ENCODE results near the gene CARMIL1.

CARMIL1 gene

DNA sequence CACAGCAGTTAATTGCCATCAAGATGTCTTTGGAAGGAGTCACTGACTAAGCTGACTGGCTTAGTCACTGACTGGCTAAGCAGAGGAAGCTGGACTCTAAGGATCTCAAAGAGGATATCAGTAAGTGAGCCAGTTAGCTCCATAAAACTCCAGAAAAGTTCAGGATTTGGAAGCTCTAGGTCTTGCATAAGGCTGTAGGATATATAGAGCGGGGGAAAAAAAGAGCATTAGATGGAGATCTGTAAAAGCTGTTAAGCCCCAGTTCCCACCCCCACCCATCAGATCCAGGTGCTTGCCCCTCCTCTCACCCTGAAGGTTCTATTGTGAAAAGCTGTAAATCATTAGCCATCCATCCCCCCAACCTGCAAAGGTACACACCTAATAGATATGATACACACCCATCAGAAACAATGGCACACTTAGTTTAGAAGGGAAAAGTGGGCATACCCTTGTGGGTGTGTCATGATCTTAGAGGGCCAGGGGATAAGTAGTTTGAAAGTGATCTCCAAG, 32.2 kb downstream of the CARMIL1 start:
- no peak for DNase-seq (ENCODE audit: low read depth in 2 of 2)

DNA sequence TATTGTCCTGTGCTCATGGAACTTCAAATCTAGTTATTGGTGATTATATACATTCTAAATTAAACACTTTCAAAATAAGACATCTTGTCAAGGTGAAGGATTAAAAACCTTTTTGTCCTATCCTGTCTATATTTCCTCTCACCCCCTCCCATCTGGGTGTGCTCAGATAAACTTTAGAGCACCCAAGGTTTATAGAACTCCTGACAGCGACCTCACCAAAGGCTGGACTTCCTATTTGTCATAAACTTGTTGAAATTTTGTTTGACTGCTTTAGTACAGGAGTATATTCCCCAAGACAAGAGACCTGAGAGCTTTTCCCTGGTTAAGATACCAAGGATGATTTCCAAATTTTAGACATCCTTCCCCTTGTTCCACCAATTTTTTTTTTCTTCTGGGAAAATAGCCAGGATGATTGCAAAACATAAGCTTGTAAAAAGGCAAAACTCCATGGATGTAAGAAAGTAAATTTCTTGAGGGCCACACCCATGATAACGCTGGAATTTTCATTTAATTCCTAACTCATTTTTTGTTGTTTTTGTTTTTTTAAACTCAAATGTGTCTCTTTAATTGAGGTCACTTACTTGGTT, 33.0 kb downstream of the CARMIL1 start:
- no peak for DNase-seq (ENCODE audit: low read depth in 2 of 2)

DNA sequence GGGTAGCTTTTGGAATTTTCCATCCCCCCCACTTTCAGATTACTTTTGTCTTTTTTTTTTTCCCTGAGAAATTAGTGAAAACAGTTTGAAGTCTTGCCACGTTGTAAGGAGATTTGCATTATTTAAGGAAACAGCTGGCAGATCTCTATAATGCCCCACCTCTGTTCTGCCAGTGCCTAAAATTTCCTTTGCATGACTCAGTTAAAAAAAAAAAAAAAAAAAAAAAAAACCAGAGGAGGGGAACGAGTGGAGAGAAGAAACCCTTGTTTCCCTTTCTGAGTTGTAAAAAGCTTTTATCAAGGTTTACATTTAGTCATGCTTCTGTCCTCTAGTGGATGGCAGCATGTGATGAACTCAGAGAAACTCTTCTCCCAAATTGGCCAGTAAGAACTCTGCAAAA, 33.5 kb downstream of the CARMIL1 start:
- DNase-seq (ENCODE audit: low read depth in 2 of 2): no peak

DNA sequence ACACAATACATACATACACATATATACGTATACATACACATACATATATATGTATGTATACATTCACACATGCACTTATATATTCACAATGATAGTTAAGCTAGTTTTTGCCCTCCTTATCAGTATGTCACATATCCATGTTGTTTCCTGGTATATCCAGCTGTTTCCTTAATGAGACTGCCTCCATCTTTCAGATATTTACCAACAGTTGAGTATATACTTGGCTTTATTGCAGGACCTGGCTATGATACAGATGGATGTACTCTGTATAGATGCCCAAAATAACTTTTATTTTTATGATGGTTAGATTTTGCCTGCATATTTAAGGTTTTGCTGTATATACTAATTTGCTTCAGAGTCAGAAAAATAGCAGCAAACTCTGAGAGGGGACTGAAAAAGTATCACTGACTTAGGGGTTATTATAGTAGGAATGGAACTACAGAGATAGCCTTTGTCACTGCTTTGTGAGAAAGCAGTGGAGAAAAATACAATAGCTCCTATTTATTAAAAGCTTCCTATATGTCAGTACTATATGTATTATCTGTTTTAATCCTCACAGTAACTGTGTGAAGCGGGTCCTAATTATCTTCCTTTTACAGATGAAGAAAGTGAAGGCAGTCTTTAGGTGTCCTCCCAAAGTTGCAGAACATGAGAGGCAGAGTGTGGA, 35.5 kb downstream of the CARMIL1 start:
- no peak for DNase-seq (ENCODE audit: low read depth in 2 of 2)

DNA sequence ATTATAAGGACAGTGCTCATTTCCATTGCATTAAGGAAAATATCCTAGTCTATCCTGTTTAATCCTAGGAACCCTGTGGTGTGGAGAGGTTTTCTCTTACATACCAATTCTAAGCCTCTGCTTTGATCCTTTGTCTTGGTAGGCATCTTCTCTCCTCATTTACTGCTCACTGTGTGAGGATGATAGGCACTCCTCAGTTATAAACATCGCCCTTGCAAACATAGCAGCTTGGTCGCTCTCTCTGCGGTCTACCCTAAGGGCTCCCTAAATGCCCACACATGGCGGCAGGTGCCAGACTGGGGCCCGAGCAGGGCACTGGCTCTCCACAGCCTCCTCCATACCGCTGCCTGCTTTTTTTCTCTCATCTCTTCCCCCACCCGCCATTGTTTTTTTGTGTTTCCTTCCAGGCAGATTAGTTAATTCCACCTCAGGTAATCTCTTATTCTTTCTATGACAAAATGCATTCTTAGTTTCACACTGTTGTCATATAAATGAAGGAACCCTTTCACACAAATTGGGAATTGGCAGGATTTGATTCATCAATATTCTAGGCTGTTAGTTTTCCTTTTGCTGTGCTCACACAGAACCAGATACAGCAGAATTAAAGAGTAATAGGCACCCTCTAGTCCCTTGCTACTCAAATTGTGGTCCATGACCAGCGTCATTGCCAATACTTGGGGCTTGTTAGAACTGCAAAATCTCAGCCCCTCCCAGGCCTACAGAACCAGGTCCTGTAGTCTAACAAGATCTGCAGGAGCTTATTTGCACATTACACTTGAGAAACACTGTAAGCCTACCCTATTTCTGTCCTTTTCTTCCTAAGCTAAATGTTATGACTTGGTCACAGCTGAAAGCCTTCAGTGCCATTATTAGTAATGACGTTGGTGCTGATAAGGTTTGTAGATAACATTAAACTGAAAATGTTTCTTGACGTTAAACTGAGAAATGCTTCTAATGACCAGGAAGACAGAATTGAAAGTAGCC, 36.3 kb downstream of the CARMIL1 start:
- no peak for DNase-seq (ENCODE audit: low read depth in 2 of 2)

DNA sequence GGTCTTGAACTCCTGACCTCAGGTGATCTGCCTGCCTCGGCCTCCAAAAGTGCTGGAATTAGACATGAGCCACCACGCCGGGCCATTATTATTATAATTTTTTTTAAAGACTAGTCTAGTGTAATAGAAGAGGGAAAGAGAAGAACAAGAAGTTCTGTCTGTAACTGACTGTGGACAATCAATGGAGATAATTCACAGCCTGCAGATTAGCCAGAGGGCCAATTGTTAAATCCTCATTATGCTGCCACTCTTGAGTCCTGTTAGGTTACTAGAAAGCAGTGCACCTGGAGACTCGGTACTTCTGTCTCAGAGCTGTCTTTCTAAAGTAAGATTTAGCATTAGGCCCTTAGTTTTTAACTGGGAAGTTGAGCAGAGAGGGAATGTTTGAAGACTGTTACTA, 37.5 kb downstream of the CARMIL1 start:
- no peak for DNase-seq (ENCODE audit: low read depth in 2 of 2)

DNA sequence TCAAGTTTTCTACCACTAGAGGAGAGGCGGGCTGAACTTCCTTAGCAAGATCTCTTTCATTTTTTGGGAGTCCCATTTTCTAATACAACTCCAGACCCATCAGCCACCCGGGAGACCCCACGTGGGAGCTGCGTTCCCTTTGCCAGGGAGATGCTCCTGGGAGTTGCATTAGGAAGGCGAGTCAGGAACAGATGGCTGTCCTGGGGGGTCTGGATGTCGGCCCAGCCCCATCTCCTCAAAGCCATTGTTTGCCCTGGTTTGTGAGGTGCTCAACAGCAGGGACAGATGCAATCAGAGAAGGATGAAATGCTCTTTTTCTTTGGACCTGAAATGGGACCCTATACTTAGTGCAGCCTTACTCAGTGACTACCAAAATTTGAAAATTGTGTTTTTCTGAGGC, 39.4 kb downstream of the CARMIL1 start:
- no peak for DNase-seq (ENCODE audit: low read depth in 2 of 2)

DNA sequence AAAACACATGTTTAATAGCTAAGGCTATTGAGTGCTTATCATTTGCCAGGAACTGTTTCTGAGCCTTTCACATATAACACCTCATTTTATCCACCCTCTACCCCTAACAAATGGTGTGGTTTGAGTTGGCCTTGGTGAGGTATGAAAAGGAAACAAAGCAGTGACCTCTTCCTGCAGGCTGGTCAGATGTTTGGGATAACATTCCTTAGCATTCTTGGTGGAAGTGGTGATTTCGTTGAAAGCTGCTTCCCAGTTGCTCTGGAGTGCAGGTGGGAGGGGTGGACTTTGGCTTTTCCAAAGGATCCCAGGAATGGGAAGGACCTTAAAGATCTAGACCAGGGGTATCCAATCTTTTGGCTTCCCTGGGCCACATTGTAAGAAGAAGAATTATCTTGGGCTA, 41.3 kb downstream of the CARMIL1 start:
- DNase-seq (ENCODE audit: low read depth in 2 of 2): no peak

DNA sequence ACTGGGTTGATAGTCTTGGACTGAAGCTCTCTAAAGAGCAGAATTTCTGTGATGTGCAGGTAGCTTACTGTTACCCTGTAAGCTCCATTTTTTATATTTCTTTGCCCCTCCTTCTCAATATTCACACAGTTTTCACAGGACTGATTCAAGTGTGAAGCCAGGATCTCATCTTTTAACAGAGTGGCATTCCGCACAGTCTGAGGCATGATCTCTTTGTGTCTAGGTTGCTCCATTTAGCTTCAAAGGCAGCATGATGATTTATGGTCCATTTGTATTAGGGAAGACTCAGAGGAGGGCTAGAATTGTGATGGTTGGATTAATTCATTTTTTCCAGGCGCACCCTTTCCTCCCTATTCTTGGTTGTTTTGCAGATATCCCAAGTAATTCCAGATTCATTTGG, 43.5 kb downstream of the CARMIL1 start:
- no peak for DNase-seq (ENCODE audit: low read depth in 2 of 2)

DNA sequence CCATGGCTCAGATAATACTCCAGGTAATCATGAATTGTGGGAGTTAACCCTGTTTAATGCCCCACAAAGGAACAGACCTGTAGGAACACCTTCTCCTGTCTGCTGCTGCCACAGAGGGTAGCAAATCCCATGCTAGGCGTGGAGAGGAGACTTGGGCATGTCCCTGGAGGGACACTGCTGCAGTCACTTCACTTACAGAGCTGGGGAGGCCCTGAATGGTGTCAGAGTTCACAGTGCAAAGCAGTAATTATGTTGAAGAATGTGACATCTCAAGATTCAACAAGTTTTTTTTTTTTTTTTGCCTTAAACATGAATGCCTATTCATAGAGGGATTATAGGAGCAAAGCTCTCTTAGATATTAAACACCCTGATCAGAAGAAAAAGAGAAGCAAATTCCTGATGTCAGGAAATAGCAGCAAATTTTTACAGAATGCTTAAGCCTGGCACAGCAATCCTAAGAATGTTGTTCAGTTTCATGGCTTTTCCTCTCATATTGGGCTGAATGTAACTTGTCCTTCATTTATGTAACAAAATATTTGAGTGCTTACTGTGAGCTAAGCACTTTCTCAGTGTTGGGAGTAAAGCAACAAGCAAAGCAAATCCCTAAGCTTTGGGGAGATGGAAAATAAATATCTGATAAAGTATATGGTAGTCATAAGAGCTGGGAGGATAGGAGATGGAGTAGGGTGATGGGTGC, 45.0 kb downstream of the CARMIL1 start:
- no peak for DNase-seq (ENCODE audit: low read depth in 2 of 2)

DNA sequence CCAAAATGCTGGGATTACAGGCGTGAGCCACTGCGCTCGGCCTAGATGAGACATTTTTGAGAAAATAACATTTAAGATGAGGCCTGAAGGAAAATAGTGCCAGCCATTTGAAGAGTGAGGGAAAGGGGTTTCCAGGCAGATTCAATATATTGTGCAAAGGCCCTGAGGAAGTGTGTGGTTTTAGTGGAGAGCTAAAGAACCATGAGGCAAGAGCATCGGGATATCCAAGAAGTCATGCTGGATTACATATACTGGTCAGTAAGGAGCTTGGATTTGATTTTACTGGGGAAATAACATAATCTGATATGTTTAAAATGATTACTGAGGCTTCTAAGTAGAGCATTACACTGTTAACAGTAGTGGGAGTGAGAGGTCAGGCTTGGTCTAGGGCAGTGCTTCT, 47.0 kb downstream of the CARMIL1 start:
- no peak for DNase-seq (ENCODE audit: low read depth in 2 of 2)

DNA sequence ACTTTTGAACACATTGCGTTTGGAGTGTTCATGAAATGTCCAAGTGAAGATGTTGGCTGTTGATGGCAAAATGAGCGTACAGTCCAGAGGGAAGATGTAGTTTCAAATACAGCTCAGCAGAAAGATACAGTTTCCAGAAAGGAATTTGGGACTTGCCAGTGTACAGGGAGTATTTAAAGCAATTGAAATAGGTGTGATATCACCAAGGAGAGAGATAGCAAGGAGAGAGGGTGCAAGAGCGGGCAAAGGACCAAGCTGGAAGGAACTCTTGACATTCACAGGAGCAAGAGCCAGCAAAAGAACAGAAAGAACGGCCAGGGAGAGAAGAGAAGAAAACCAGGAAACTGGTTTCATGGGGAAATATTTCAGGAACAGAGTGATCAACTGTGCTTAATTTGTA, 47.8 kb downstream of the CARMIL1 start:
- DNase-seq (ENCODE audit: low read depth in 2 of 2): no peak

DNA sequence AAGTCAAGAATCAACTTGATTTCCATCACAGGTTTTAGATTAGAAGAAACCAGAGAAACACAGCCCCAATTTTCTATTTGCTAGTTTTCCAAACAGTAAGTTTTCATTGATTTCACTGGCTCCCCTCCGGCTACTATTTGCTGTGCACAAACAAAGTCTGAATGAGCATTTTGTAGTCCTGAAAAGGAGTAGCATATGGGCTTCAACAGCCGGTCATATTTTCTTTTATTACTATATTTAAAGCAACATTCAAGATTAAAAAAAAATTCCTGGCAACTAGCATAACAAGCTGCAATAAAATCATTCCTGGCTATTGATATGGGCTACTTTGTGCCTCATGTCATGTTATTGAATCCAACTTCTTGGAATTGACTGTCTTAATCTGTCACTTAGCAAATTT, 48.3 kb downstream of the CARMIL1 start:
- DNase-seq (ENCODE audit: low read depth in 2 of 2): no peak

DNA sequence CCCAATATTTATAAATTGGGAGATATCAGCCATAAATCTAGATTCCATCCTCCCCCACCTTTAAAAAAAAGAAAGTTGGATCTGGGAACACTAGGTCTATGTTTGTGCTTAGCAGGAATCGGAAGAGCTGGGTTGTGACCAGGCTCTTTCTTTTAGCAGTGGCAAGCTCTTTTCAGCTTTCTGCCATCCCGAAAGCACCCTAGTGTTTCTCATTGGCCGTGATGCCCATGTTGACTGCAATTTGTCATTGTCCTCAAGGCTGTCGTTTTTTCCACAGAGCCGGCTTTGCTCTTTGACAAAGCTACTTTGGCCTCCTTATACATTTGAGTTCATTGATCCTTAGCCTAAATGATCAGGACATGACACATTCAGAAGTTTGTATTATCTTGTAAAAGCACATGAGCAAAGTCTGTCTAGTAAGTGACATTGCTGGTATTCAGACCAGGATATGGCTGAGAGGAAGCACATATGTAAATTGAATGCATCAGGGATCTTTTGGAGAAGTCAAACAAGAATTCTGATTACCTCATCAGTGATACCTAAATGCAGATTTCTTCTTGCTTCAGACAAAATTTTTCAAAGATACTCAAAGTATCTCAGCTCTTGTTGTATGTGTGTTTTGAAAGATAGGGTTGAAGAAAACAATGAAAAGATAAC, 50.1 kb downstream of the CARMIL1 start:
- DNase-seq (ENCODE audit: low read depth in 2 of 2): no peak

DNA sequence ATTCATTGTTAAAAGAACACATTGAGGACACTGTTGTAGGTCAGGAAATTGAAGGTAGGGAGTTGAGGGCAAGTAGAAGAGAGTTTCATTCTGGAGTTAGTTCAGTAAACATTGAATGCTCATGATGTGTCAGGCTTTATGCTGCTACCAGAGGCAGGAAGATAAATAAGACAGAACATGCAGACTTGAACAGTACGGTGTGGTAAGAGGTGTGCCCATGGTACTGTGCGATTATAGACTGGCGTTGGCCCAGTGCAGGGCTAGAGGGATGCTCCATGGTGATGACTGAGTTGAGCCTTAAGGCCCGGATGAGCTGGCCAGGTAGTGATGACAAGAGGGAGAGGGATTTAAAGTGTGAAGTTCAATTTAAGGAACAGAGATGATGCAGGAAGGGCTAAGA, 50.8 kb downstream of the CARMIL1 start:
- no peak for DNase-seq (ENCODE audit: low read depth in 2 of 2)

DNA sequence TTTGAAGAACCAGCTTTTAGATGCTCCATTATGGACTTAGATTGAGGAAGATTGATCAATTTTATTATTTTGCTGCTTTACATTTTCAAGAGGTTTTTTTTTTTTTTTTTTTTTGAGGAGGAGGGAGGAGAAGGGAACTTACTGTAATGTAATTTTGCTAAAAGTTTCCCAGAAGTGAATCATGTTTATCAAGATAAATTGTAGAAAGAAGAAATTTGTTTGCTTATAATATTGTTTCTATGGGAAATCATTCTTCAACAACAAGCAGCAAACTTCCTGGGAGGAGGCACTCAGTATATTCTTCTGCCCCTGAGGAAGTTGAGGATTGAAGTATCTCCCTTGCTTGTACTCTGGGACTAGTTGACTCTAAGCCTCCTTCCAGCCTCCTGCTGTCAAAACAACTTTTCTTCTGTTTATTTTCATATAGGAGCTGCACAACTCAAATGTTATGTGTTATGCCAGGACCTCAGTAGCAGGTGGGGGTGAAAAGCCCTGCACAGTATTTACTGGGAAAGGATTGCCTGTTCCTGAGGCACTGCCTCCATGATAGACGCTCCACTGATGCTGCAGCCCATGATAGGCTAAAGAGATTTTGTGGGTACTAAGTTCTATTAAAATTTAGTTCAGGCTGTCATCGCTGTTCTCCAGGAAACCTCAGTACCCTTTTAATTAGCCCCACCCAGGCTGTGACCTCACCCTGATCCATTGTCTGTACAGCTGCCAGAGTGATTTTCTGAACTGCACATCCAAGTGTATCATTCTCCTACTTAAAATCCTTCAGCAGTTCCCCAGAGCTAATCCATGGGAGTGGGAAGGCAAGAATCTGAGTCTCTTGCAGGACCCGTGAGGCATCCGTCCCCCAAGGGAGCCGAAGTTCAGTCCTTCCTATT, 51.9 kb downstream of the CARMIL1 start:
- no peak for DNase-seq (ENCODE audit: low read depth in 2 of 2)

DNA sequence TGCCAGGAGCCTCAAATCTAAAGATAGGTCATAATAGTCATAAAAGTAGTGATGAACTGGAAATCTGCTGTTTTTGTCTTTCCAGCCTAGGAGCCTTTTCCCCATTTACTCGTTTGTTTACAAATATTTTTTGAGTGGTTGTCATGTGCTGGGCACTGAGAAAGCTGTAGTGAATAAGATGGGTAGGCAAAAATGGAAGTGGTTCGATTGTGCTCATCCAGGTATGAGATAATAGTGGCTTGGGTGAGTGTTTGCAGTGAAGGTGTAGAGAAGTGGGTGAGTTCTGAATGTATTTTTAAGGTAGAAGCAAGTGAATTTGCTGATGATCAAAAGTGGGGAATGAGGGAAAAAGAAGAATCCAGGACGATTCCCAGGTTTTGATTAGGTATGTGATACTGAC, 53.0 kb downstream of the CARMIL1 start:
- DNase-seq (ENCODE audit: low read depth in 2 of 2): no peak

DNA sequence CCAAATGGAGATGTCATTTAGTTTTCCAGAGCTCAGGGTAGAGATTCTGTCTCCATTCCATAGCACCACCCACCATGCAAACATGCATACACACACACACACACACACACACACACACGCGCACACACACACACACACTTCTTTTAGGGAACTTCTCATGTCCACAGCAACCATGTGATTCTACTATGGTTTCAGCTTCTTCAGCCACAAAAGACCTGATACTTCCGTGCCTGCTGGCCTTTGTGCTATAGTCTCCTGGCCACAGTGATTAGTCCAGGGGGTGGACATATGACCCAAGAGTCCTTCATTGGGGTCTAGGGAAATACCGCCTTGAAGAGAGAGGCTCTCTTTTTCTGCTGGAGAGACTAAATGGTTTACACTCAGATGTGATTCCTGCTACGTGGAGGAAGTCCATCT, 53.5 kb downstream of the CARMIL1 start:
- DNase-seq (ENCODE audit: low read depth in 2 of 2): no peak

DNA sequence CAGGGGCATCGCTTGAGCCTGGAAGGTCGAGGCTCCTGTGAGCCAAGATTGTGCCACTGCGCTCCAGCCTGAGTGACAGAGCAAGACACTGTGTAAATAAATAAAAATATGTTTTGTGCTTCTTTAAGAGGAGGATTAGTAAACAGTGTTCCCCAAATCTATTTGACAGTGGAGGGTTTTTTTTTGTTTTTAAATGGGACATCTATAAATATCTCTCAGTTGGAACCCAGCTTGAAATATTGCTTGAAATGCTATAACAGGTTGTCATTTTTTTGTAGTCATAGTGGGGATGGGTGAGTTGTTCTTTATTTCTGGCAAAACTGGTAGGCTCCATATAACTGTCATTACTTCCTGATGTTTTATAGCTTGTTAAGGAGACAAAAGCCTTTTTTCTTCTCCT, 54.3 kb downstream of the CARMIL1 start:
- no peak for DNase-seq (ENCODE audit: low read depth in 2 of 2)

DNA sequence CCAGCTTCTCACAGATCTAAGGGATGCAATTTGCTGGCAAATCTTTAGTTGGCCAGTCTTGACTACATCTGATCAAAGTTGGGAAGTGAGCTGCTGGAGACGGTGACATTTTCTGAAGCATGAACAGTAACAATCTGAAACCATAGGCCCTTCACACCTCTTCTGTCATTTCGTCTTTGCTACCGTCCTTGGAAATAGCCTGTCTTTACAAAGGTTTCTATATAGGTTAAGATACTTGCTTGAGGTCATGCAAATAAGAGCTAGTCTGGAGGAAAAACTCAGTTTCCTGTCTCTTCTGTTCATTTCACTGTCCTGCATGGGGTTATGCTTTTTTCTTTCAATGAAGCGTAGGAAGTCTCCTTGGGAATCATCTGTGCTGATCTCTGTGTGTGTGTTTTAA, 55.6 kb downstream of the CARMIL1 start:
- no peak for DNase-seq (ENCODE audit: low read depth in 2 of 2)
